ENCODE data around the gene EREG. TPM values are rescaled to one million over a fixed set of nuclear protein-coding genes. Genes with fewer than 3 reads are reported as not detected.

EREG gene
- polyA plus RNA-seq, 2 of the 4 experiments (the other 2 are of a cell fraction), result 34.0 to 102 TPM

DNA sequence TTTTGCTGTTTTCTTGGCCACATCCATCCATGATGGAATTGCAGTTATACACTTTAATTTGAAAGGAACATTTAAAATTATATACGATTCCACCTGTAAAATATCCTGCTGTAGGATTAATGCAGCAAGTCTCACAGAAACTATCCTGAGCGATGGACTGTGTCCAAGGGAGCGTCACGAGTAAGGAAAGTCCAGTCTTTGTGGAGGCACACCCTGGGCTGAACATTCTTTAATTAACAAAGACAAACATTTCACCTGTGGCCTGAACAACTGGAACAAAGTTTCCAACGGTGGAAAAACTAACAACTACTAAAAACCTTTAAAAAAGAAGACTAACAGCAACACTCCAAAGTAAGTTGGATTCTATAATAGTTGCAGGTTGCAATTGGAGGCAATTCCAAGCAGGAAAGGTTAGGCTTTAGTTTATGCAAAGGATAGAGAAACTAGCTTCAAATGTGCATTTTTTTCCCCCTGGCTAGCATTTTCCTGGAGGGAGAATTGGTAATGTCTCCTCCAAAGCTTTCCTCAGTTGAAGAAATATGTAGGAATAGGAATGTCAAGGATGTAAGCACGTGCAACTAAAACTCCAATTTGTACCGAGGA, 11.0 kb downstream of the EREG start:
- Histone ChIP-seq H3K4me1 (peaks cover 80% of the 10 kb centered on the region), H3K4me2 (peak overlapping the region; percentile 62), H3K4me3 (peak overlapping the region; percentile 15), H3K27ac (peak overlapping the region; percentile 79 to 87), H3K9me3 (no peaks in the 10 kb centered on the region)
- POLR2A ChIA-PET, result interaction anchor here (0.6 to 1.4 kb wide), 3 partner anchors 11 to 284 kb away, joined by 4 to 13 read pairs (median 10); partner anchors contain the start of gene EREG
- no peak for FAIRE-seq
- TF ChIP-seq, protein P1, sequence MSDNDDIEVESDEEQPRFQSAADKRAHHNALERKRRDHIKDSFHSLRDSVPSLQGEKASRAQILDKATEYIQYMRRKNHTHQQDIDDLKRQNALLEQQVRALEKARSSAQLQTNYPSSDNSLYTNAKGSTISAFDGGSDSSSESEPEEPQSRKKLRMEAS (IDR thresholded peaks at IDR 0.05), result 0 out of 2 replicates have a peak, but pooled peaks have one; percentile 20
- TF ChIP-seq GATA3 (IDR thresholded peaks at IDR 0.05; ENCODE audit: borderline replicate concordance), result no peak
- CTCF ChIA-PET, result interaction anchor here (0.6 to 5.3 kb wide), 14 partner anchors 23 to 302 kb away, joined by 3 to 63 read pairs (median 4); partner anchors contain the start of gene AREG
- WGBS (ENCODE audit: missing lambda C conversion rate), result 5% methylated on average over 7 of the region's 7 CpGs
- ATAC-seq, result no peak
- DNase-seq (ENCODE audit: low read depth in 1 of 2, low spot score in 1 of 2), result no peak

DNA sequence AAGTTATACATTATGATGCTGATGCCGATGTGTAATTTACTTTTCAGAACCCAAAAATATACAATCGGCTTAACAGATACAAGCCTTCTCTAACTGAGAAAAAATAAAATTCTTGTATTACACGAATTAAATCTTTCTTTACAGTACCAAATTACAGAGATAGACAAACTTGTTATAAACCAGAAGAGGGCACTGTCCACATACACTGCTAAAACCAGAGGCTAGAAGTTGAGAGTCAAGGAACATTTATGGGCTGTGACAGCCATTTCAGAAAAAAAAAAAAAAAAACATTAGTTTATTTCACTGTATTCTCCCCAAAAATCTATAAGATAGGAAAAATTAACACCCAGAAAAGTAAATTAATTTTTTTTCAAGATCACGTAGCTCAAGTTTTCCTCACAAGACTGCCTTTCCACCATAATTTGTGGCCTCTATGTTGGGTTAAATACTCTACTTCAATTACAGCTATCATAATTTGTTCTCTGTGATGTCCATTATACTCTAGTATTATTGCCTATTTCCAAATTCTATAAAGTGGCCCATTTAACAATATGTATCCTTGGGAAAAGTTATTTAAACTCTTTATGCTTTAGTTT, 12.0 kb downstream of the EREG start:
- FAIRE-seq, result no peak
- WGBS (ENCODE audit: missing lambda C conversion rate), result 18% methylated on average over 4 of the region's 4 CpGs
- TF ChIP-seq HEYL (CRISPR knock-in tag; IDR thresholded peaks at IDR 0.05), result no peak
- no peak for TF ChIP-seq ZFP36 (IDR thresholded peaks at IDR 0.05; ENCODE audit: borderline replicate concordance, partially characterized antibody)
- TF ChIP-seq GATA3 (IDR thresholded peaks at IDR 0.05; ENCODE audit: borderline replicate concordance), result no peak
- TF ChIP-seq RAD21 (conservative IDR thresholded peaks at IDR 0.05 in 1 of 2, IDR thresholded peaks at IDR 0.05 in 1 of 2), result peak; percentile 75 to 80
- no peak for TF ChIP-seq FOSB (CRISPR knock-in tag; IDR thresholded peaks at IDR 0.05)
- TF ChIP-seq SREBF2 (IDR thresholded peaks at IDR 0.05), result no peak
- no peak for TF ChIP-seq KDM5A (IDR thresholded peaks at IDR 0.05)
- TF ChIP-seq CHD4 (IDR thresholded peaks at IDR 0.05; ENCODE audit: borderline replicate concordance), result no peak
- no peak for TF ChIP-seq RFX5 (IDR thresholded peaks at IDR 0.05)
- TF ChIP-seq, protein P2, sequence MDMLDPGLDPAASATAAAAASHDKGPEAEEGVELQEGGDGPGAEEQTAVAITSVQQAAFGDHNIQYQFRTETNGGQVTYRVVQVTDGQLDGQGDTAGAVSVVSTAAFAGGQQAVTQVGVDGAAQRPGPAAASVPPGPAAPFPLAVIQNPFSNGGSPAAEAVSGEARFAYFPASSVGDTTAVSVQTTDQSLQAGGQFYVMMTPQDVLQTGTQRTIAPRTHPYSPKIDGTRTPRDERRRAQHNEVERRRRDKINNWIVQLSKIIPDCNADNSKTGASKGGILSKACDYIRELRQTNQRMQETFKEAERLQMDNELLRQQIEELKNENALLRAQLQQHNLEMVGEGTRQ (IDR thresholded peaks at IDR 0.05), result no peak
- no peak for TF ChIP-seq CHD2 (IDR thresholded peaks at IDR 0.05; ENCODE audit: low read length, partially characterized antibody)
- no peak for TF ChIP-seq NR3C1 (IDR thresholded peaks at IDR 0.05)
- no peak for TF ChIP-seq FOXS1 (CRISPR knock-in tag; IDR thresholded peaks at IDR 0.05)
- TF ChIP-seq, protein P3, sequence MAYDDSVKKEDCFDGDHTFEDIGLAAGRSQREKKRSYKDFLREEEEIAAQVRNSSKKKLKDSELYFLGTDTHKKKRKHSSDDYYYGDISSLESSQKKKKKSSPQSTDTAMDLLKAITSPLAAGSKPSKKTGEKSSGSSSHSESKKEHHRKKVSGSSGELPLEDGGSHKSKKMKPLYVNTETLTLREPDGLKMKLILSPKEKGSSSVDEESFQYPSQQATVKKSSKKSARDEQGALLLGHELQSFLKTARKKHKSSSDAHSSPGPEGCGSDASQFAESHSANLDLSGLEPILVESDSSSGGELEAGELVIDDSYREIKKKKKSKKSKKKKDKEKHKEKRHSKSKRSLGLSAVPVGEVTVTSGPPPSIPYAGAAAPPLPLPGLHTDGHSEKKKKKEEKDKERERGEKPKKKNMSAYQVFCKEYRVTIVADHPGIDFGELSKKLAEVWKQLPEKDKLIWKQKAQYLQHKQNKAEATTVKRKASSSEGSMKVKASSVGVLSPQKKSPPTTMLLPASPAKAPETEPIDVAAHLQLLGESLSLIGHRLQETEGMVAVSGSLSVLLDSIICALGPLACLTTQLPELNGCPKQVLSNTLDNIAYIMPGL (CRISPR knock-in tag; IDR thresholded peaks at IDR 0.05; ENCODE audit: borderline replicate concordance), result 0 out of 2 replicates have a peak, but pooled peaks have one; percentile 31
- TF ChIP-seq SMC3 (IDR thresholded peaks at IDR 0.05), result peak; percentile 76
- TF ChIP-seq, protein P4, sequence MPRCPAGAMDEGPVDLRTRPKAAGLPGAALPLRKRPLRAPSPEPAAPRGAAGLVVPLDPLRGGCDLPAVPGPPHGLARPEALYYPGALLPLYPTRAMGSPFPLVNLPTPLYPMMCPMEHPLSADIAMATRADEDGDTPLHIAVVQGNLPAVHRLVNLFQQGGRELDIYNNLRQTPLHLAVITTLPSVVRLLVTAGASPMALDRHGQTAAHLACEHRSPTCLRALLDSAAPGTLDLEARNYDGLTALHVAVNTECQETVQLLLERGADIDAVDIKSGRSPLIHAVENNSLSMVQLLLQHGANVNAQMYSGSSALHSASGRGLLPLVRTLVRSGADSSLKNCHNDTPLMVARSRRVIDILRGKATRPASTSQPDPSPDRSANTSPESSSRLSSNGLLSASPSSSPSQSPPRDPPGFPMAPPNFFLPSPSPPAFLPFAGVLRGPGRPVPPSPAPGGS (IDR thresholded peaks at IDR 0.05), result no peak
- TF ChIP-seq, protein P5, sequence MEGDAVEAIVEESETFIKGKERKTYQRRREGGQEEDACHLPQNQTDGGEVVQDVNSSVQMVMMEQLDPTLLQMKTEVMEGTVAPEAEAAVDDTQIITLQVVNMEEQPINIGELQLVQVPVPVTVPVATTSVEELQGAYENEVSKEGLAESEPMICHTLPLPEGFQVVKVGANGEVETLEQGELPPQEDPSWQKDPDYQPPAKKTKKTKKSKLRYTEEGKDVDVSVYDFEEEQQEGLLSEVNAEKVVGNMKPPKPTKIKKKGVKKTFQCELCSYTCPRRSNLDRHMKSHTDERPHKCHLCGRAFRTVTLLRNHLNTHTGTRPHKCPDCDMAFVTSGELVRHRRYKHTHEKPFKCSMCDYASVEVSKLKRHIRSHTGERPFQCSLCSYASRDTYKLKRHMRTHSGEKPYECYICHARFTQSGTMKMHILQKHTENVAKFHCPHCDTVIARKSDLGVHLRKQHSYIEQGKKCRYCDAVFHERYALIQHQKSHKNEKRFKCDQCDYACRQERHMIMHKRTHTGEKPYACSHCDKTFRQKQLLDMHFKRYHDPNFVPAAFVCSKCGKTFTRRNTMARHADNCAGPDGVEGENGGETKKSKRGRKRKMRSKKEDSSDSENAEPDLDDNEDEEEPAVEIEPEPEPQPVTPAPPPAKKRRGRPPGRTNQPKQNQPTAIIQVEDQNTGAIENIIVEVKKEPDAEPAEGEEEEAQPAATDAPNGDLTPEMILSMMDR (IDR thresholded peaks at IDR 0.05), result peak; percentile 70
- ATAC-seq, result 0 out of 6 replicates have a peak, but pooled peaks of 1 of the 2 experiments have one; percentile 10
- POLR2A ChIA-PET, result interaction anchor here (0.7 kb wide), 5 partner anchors 12 to 777 kb away, joined by 3 to 7 read pairs (median 5); partner anchors contain the start of gene EREG
- H3K4me1 ChIP-seq, result peaks cover 69% of the 10 kb centered on the region
- no peaks in the 10 kb centered on the region for H3K9me3 ChIP-seq
- DNase-seq (ENCODE audit: low read depth in 1 of 2, low spot score in 1 of 2), result peak; percentile 41 to 67
- peak overlapping the region; percentile 15; the same call in 2 of the 3 replicates for H3K4me3 ChIP-seq
- CTCF ChIA-PET, result interaction anchor here (0.6 to 5.3 kb wide), 32 partner anchors 11 to 1672 kb away, joined by 3 to 63 read pairs (median 3); partner anchors contain the start of gene AREG
- H3K4me2 ChIP-seq, result peak overlapping the region; percentile 62
- H3K27ac ChIP-seq, result peak overlapping the region; percentile 79 to 87

Data from A549 (cell line).